ENCODE measurements around the gene TAS2R13. TPM values are rescaled to one million over a fixed set of nuclear protein-coding genes. Genes with fewer than 3 reads are reported as not detected.

The TAS2R13 gene
- total RNA-seq, 1 donor from 2014 or later, result 1.2 TPM

GRCh38 chr12:10861366-10861765 is 48.0 kb downstream of the TAS2R13 start:
- Mint-ChIP-seq H3K4me1 (ENCODE audit: unreplicated experiment) (peaks cover 4% of the 10 kb centered on the region), H3K27ac (ENCODE audit: unreplicated experiment) (no peak overlapping the region), H3K27me3 (ENCODE audit: unreplicated experiment) (no peaks in the 10 kb centered on the region), H3K4me3 (ENCODE audit: unreplicated experiment) (no peak overlapping the region), H3K36me3 (ENCODE audit: unreplicated experiment) (peaks cover 37% of the 10 kb centered on the region), H3K9me3 (ENCODE audit: unreplicated experiment) (peaks cover 39% of the 10 kb centered on the region)
- DNase-seq (ENCODE audit: extremely low spot score, unreplicated experiment), result no peak
- TF ChIP-seq CTCF (IDR thresholded peaks at IDR 0.05), result no peak

Other genes with a start within 250 kb of the TAS2R13 start
- gene STYK1, start 235.5 kb downstream of the TAS2R13 start, total RNA-seq, result 0.48 TPM in 1 of 2 replicates, not detected in the other
- 302 and 334 TPM in 2 replicates for gene YBX3, start 186.2 kb downstream of the TAS2R13 start, total RNA-seq
- not detected in 2 replicates for gene TAS2R7, start 106.9 kb downstream of the TAS2R13 start, total RNA-seq
- gene TAS2R8, start 102.3 kb downstream of the TAS2R13 start, total RNA-seq, result 0.50 TPM in 1 of 2 replicates, not detected in the other
- 0.34 TPM in 1 of 2 replicates, not detected in the other for gene TAS2R9, start 99.4 kb downstream of the TAS2R13 start, total RNA-seq
- 0.84 and 1.5 TPM in 2 replicates for gene TAS2R10, start 83.2 kb downstream of the TAS2R13 start, total RNA-seq
- gene PRR4, start 60.1 kb downstream of the TAS2R13 start, total RNA-seq, result 2.2 and 4.4 TPM in 2 replicates
- 18.4 and 19.1 TPM in 2 replicates for gene PRH1, start 25.3 kb downstream of the TAS2R13 start, total RNA-seq
- gene PRH2, start 19.7 kb upstream of the TAS2R13 start, total RNA-seq, result not detected in 2 replicates
- 2.7 and 3.8 TPM in 2 replicates for gene TAS2R14, start 29.7 kb upstream of the TAS2R13 start, total RNA-seq
- 1.6 and 3.1 TPM in 2 replicates for gene TAS2R50, start 77.3 kb upstream of the TAS2R13 start, total RNA-seq
- 2.3 and 2.8 TPM in 2 replicates for gene TAS2R20, start 88.7 kb upstream of the TAS2R13 start, total RNA-seq
- 3.7 and 5.2 TPM in 2 replicates for gene TAS2R19, start 113.1 kb upstream of the TAS2R13 start, total RNA-seq
- 2.3 and 4.9 TPM in 2 replicates for gene TAS2R31, start 121.8 kb upstream of the TAS2R13 start, total RNA-seq
- 1.3 and 1.5 TPM in 2 replicates for gene TAS2R46, start 152.7 kb upstream of the TAS2R13 start, total RNA-seq
- 0.86 and 1.0 TPM in 2 replicates for gene TAS2R43, start 182.8 kb upstream of the TAS2R13 start, total RNA-seq
- 2.6 and 3.4 TPM in 2 replicates for gene TAS2R30, start 225.1 kb upstream of the TAS2R13 start, total RNA-seq

Data from osteocyte (in vitro differentiated cells).